HEK293T (cell line): ENCODE measurements around the gene DYNLT5.

Experiments
- ARNT ChIP-seq: fragments of 450-650 bp; IDR thresholded peaks from 2 replicates; pipeline ENCODE4 v1.6.1; 2017; ENCODE audit warnings: mild to moderate bottlenecking
- BHLHE40 ChIP-seq: fragments of 450-650 bp; IDR thresholded peaks from 2 replicates; pipeline ENCODE4 v1.6.1; 2016; ENCODE audit warnings: mild to moderate bottlenecking, moderate library complexity, borderline replicate concordance
- ELF4 ChIP-seq: fragments of 450-650 bp; IDR thresholded peaks from 2 replicates; pipeline ENCODE4 v1.6.1; 2017; ENCODE audit warnings: antibody characterized with exemption
- FOXA1 ChIP-seq: fragments of 450-650 bp; IDR thresholded peaks from 2 replicates; pipeline ENCODE4 v1.6.1; 2016; ENCODE audit warnings: mild to moderate bottlenecking
- FOXK2 ChIP-seq: fragments of 450-650 bp; IDR thresholded peaks from 2 replicates; pipeline ENCODE4 v1.6.1; 2016; ENCODE audit warnings: mild to moderate bottlenecking
- FOXM1 ChIP-seq: fragments of 450-650 bp; IDR thresholded peaks from 2 replicates; pipeline ENCODE4 v1.6.1; 2017; ENCODE audit warnings: mild to moderate bottlenecking, borderline replicate concordance
- HDGF ChIP-seq: fragments of 450-650 bp; IDR thresholded peaks from 2 replicates; pipeline ENCODE4 v1.6.1; 2017; ENCODE audit warnings: antibody characterized with exemption, borderline replicate concordance
- L3MBTL2 ChIP-seq: fragments of 450-650 bp; conservative IDR thresholded peaks from 2 replicates; pipeline ENCODE4 v1.6.1; 2016; ENCODE audit warnings: mild to moderate bottlenecking
- LEF1 ChIP-seq: fragments of 450-650 bp; IDR thresholded peaks from 2 replicates; pipeline ENCODE4 v1.6.1; 2017; ENCODE audit warnings: mild to moderate bottlenecking, borderline replicate concordance
- NFRKB ChIP-seq: fragments of 450-650 bp; IDR thresholded peaks from 2 replicates; pipeline ENCODE4 v1.6.1; 2016; ENCODE audit warnings: mild to moderate bottlenecking, moderate library complexity
- SUZ12 ChIP-seq: fragments of 450-650 bp; IDR thresholded peaks from 2 replicates; pipeline ENCODE4 v1.6.1; 2016; ENCODE audit warnings: mild to moderate bottlenecking
- TARDBP ChIP-seq: fragments of 450-650 bp; IDR thresholded peaks from 2 replicates; pipeline ENCODE4 v1.6.1; 2016

- TF ChIP-seq ELF4 = no peak
- no peak for TF ChIP-seq FOXK2
- TF ChIP-seq BHLHE40 = no peak
- no peak for TF ChIP-seq ARNT
- TF ChIP-seq TARDBP = no peak
- no peak for TF ChIP-seq SUZ12
- no peak for TF ChIP-seq NFRKB
- TF ChIP-seq FOXM1 = no peak
- TF ChIP-seq FOXA1 = no peak
- TF ChIP-seq LEF1 = no peak
- no peak for TF ChIP-seq HDGF
- no peak for TF ChIP-seq L3MBTL2
These were observed 35.4 kb downstream of the DYNLT5 start for GRCh38 chr1:66787641-66788040.
